GM19455 (cell line): Measurements from ENCODE around the gene LCN12.

Source experiments
- ATAC-seq: cut with Tn5 transposase; IDR thresholded peaks from one replicate; pipeline ENCODE4 v1.9.1; 2021; ENCODE audit not compliant: unreplicated experiment

The LCN12 gene

DNA sequence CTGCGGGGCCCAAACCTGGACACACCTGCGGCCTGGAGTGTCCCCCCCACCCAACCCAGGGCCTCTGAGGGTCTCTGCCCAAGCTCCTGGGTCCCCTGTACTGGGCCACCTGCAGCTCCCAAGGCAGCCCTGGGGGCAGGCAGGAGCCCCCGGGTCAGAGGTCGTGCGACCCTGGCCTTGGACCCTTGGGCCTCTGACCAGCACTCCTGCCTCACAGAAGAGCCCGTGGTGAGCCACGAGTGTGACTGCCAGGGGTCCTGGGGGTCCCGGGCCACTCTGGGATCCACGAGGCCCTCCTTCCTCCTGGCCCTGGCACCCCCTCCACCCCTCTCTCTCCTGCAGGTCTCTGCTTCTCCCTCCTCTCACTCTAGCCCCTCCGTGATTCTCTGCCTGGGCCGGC is 20.3 kb downstream of the LCN12 start:
- no peak for ATAC-seq

DNA sequence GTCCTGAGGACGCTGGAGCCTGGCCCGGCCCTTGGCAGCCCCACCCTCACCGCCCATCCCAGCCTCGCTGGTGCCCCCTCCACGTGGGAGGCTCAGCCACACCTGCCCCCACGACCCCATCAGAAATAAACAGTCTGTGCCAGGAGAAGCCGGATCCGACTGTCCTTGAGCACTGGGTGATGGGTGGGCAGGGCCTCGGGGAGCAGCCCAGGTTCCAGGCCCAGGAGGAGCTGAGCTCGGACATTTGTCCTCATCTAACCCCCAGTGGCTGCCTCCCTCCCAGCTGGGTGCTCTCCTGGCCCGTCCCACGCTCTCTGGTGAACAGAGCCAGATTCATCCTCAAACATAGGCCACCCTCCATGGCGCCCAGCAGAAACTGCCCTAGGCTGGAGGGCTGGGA is 20.7 kb downstream of the LCN12 start:
- no peak for ATAC-seq

DNA sequence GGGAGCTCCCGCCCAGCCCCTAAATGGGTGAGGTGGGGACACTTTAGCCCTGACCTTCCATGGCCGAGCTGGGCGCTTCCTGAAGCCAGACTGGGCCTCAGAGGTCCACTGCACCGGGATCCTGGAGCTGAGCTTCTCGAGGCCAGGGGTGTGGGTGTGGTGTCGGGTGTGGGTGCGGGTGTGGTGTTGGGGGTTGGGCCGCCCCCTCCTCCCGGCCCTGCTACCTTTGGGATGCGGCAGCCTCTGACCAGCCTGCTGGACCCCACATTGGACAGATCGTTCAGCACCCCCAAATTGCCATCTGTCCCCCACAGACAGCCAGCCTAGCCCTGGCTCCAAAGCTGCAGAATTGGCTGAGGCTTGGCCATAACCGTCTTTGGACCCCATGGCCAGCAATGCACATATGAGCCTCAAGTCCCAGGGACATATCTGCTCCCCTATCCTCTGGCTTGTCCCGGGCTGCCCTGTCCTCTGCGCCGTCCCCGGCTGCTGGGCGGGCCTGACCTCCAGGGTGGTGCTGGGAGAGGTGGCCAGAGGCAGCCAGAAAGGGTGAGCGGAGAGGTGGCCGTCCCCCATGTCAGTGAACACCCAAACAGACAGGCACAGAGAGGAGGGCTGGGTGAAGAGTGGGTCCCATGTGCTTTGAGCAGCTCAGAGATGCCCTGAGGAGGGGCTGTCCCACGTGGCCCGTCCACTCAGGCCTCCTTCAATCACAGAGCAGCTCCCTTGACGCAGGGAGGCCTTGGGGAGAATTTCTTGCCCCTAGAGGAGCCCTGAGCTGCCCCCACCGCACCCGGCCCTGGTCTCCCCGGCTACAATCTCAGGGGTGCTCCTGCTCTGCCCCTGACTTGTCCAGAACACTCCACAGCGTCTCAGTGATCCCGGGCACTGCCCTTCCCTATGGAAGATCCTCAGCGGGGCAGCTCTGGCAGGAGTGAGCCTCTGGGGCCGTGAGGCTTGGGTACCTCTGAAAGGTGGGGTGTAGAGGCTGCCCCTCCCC is 21.8 kb downstream of the LCN12 start:
- no peak for ATAC-seq

DNA sequence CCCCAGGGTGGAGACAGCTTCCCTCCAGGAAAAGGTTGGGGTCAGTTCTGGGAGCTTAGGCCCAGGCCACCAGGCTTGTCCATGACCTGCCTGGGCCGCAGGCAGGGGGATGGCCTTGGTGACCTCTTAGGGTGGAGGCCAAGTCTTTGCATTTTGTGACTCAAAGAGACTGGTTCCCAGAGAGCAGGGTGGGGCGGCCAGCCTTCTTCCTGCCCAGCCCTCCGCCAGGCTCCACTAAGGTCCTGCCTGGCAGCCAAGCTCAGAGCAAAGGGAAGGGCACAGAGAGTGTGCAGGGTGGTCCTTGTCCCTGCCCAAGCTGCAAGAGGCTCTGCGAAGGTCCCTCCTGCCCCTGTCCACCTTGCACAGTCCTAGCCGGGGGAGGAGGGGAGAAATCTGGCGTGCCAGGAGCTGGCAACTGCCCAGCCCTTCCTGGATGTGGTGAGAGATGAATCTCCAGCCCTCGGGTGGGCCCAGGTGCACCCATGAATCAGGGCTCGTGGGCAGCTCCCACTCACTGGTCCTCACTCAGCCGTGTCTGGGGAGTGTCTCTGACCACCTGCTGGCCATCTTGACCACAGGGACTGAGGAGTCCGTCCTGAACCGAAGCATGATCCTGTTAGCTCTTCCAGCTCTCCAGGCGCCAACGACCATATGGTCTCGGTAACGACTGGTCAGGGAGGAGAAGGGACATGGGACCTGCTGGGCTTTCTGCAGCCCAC is 22.9 kb downstream of the LCN12 start:
- ATAC-seq, result no peak

DNA sequence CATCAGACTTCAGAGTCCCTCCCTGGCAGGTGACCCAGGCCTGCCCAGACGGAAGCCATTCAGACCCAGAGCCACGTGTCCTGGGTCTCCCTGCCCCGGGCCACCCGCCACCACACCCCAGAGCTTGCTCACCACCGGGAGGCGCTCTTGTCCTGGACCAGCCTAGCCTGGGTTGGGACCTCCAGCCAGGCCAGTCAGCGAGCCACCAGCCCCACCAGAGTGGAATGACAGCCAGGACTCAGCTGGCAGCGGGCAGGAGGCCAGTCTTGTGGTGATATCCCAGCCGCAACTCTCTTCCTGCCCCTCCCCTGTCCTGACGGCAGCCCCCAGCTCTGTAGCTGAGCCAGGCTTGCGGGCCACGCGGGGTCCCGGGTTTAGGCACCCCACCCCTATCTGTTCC is 23.6 kb downstream of the LCN12 start:
- ATAC-seq, result no peak

DNA sequence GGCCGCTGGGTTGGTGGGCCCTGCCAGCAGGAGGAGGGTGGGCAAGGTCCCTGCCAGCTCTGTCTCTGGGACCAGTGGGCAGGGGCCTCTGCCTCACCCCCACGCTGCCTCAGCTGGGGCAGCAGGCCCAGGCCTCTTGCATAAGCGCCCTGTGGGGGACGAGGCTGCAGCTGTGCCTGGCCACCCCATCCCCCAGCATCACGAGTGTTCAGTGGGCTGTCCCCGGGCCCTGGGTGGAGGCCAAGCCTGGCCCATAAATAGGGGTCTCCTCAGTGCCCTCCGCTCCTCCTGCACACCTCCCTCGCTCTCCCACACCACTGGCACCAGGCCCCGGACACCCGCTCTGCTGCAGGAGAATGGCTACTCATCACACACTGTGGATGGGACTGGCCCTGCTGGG is 25.1 kb downstream of the LCN12 start, which contains the start of gene PTGDS:
TSS of gene PTGDS (plus strand) at position 282 of the 400 bp plus-strand sequence. CDS start at position 357, 75 bp downstream.
- ATAC-seq, result no peak

DNA sequence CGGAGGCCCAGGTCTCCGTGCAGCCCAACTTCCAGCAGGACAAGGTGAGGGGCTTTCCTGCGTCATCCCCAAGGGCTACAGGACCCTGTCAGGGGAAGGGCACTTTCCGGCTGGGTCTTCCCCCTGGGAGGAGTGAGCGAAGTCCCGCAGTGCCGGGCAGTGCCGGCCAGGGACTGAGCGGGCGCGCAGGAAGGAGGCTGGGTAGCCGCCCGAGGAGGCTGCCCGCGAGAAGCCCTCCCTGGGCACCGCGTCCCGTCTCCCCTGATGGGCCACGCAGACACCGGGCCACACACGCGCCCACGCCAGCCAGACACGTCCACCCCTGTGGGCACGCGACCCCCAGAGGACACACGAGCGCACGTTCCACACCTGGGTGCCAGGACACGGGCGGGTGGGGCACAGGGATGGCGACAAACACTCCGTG is 25.6 kb downstream of the LCN12 start:
- no peak for ATAC-seq

DNA sequence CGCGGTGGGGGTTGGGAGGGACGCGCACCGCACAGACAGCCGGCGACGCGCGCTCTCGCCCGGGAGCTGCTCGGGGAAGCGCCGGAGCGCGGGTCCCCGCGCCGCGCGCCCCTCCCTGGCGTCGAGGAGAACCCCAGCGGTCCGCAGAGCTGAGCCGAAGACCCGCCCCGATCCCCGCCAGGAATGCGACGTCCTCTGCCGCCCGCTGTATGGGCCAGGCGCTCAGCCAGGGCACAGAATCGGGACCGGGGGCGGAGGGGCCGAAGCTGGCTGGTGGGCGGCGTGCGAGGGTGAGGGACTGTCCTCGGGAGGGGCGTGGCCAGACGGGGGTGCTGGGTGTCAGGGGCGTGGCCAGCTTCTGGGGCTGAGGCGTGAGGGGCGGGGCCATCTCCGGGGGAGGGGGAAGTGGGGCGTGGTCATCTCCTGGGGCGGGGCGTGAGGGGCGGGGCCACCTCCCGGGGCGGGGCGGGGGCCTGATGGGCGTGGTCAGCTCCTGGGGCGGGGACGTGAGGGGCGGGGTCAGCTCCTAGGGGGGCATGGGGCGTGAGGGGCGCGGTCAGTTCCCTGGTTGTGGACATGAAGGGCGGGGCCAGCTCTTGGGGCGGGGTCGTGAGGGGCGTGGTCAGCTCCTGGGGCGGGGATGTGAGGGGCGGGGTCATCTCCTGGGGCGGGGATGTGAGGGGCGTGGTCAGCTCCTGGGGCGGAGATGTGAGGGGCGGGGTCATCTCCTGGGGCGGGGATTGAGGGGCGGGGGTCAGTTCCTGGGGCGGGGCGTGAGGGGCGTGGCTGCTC is 26.2 kb downstream of the LCN12 start:
- ATAC-seq, result no peak

DNA sequence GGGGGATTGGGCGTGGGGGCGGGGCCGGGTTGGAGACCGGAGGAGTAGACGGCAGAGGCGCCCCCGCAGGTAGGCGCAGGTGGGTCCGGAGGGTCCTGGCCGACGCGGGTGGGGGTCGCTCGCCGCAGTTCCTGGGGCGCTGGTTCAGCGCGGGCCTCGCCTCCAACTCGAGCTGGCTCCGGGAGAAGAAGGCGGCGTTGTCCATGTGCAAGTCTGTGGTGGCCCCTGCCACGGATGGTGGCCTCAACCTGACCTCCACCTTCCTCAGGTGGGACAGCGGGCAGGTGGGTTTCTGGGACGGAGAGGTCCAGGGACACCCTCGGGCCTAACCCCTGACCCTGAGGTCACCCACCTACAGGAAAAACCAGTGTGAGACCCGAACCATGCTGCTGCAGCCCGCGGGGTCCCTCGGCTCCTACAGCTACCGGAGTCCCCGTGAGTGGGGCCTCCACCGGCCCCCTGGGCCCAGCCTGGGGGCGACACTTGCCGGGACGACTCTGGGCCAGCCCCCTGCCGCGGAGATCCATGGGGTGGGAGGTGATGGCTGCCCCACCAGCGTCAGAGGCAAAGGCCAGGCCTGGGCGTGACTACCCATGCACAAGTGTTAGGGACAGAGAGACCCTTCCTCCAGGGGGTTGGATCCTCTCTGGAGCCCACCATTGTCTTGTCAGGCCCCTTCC is 26.9 kb downstream of the LCN12 start:
- ATAC-seq, result no peak

DNA sequence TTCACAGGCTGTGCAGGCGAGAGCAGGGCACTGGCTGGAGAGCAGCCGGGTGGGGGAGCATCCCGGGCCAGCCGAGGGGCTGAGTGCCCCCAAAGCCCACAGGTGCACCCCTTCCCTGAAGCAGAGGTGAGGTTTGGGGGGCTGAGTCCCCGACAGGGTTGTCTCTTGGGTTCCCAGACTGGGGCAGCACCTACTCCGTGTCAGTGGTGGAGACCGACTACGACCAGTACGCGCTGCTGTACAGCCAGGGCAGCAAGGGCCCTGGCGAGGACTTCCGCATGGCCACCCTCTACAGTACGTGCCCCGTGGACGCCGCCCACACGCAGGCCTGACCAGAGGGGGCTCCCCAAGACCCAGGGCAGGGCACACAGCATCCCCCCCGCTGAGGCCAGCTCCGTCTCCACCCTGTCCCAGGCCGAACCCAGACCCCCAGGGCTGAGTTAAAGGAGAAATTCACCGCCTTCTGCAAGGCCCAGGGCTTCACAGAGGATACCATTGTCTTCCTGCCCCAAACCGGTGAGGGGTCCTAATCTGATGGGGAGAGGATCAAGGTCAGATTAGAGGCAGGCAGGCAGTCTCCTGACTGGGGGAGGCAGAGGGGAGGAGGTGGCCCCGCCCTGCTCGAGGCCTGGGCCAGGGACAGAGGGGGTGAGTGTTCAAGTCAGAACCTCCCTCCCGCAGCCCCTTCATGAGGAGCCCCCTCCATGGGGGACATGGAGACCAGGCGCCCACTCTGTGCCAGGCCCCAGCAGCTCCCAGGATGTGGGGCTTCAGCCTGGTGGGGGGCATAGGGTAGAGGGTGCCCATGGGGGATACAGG is 27.9 kb downstream of the LCN12 start:
- no peak for ATAC-seq

DNA sequence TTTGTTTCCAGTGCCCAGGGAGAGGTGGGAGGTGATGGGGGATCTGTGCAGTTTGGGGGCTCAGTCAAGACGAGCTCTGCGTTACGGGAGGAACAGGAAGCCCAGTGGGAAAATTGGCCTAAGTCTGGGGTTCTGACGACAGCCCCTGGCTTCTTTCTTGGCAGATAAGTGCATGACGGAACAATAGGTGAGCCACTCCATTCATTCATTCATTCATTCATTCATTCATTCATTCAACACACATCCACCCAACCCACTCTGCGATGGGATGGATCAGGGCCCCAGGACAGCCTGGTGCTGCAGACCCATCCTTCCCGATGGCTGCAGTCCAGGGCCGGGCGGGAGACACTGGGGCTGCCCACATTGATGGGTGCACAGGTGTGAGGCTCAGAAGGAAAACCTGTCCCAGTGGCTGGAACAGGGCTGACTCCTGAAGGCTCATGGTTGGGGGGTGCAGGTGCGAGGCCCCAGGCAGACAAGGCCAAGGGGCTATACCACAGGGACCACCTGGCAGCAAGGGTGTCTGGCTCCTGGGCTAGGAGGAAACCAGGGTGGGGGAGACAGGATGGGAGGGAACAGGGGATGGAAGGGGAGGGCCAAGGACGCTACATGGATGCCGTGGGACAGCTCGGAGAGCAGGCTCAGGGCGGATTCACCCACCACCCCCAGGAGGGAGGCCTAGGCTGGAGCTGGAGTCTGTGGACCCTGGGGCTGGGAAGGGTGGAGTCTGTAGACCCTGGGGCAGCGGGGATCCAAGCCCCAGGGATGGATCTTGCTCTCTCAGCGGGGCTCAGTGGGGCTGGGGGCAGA is 28.8 kb downstream of the LCN12 start:
- no peak for ATAC-seq

DNA sequence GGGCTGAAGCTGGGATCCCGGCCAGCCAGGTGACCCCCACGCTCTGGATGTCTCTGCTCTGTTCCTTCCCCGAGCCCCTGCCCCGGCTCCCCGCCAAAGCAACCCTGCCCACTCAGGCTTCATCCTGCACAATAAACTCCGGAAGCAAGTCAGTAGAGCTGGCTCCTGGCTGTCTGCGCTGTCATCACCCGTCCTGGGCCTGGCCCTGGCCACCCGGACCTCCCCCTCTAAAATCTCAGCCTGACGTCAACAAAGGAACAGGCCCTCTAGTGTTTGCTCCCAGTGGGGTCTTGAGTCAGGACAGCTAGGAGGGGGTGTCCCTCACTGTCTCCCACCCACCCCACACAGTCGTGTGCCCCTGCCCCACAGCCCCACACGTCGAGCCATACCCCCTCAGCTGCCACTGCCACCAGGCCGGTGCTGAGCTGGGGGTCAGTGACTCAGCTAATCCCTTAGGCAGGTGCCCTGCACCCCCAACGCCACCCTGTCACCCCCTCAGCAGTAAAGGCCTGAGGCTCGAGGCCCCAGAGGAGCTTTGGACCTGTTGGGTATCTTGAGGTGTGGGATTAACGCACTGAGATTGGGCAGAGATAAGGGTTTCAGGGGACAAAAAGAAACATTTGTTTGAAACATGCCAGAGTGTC is 29.6 kb downstream of the LCN12 start:
- no peak for ATAC-seq

DNA sequence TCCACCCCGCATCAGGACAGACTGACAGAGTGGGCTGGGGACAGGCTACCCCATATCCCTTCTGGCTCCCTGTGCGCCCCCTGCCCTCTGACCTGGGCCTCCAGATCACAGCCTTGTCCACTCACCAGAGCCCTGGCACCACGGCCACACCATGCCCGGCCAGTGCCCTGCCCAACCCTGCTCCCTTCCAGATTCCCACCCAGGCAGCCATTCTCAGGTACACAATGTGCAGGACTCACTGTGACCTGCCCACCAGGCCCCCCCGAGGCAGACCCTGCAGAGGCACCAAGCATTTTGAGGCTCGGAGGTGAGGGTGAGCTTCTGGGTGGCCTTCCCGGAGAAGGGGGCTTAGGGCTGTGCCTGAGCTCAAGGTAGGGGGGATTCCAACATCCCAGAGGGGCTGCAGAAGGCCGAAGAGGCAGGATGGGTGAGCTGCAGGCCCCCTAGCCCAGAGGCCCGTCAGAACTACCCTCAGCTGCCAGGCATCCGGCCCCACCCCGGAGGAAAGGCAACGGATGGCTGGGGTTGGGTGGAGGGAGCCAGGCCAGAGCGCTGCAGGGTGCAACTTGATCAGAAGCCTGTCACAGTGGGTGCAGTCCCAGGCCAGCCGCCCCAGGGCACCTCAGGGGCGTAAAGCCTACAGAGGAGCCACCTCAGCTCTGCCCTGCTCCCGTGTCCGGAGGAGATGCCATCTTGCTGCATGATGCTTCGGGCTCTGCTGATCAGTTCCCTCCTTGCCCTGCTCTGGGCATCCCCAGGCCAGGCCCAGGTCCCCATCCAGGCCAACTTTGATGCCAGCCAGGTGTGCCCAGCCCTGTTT is 30.4 kb downstream of the LCN12 start, which contains the start of gene LCNL1:
TSS of gene LCNL1 (plus strand) at position 762 of the 820 bp plus-strand sequence. CDS start 594 bp downstream, outside the sequence.
- ATAC-seq, result no peak

DNA sequence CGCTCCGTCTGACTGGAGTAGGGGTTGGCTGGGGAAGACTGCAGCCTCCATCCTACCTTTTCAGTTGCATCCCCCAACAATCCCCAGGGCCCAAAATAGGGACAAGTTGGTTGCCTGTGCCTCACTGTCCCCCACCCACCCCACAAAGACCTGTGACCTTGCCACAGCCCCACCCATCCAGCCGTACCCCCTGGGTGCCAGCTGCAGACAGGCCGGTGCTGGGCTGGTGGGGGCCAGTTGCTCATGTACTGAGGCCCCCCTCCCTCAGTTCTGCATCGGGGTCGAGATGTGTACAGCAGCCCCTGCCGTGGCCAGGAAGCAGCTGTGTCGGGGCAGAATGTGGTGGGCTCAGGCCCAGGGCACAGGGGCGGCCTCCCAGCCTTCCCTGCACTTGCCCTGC is 31.1 kb downstream of the LCN12 start:
- ATAC-seq, result no peak

DNA sequence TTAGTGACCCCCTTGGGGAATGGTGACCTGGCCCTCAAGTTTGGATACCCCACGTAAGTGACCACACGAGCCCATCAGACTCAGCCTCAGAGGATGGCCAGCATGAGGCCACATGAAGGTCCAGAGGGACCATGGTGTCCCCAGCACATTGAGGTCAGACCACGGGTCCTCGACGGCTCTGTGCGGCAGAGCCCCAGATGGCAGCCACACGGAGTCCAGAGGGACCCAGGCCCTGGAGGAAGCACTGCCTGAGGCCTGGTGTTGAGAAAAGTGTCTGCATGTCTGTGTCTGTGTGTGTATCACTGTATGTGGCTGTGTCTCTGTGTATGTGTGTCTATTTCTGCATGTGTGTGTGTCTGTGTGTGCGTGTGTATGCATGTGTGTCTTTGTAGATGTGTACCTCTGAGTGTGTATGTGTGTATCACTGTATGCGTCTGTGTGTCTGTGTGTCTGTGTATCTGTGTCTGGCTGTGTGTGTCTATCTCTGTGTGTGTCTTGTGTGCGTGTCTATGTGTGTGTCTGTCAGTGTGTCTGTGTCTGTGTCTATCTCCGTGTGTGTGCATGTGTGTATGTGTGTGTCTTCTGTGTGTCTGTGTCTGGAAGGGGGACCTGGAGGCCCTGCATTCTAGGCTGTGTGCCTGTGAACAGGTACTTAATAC is 31.7 kb downstream of the LCN12 start:
- no peak for ATAC-seq

DNA sequence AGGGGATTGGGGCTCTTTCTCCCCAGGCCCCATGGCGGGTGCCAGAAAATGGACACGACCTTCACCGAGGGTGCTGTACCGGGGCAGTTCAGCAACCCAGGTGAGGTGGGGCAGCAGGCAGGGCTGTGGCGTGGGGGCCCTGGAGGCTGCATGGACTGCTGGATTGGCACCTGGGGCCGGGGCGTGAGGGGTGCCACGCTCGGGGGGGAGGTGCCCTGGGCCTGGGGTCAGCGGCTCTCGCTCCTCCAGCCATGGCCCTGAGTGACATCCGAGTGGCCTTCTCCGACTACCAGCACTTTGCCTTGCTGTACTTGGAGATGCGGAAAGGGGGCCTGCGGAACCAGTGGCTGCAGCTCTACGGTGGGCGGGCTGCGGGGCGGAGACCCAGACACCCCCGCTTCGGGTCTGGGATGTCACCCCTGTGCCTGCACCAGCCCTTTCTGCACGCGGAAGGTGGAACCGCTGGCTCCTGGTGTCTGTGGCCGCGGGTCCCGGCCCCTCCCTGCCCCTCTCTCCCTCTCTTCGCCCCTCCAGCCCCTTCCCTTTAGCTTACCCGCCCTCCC is 32.5 kb downstream of the LCN12 start:
- ATAC-seq, result no peak
